ENCODE data around the gene FAM184A.
"Not testable (repeated sequence)": the region's sequence is repeated elsewhere in the genome, so short reads cannot be mapped to it uniquely, and the experiment has no call there.

The FAM184A gene, protein sequence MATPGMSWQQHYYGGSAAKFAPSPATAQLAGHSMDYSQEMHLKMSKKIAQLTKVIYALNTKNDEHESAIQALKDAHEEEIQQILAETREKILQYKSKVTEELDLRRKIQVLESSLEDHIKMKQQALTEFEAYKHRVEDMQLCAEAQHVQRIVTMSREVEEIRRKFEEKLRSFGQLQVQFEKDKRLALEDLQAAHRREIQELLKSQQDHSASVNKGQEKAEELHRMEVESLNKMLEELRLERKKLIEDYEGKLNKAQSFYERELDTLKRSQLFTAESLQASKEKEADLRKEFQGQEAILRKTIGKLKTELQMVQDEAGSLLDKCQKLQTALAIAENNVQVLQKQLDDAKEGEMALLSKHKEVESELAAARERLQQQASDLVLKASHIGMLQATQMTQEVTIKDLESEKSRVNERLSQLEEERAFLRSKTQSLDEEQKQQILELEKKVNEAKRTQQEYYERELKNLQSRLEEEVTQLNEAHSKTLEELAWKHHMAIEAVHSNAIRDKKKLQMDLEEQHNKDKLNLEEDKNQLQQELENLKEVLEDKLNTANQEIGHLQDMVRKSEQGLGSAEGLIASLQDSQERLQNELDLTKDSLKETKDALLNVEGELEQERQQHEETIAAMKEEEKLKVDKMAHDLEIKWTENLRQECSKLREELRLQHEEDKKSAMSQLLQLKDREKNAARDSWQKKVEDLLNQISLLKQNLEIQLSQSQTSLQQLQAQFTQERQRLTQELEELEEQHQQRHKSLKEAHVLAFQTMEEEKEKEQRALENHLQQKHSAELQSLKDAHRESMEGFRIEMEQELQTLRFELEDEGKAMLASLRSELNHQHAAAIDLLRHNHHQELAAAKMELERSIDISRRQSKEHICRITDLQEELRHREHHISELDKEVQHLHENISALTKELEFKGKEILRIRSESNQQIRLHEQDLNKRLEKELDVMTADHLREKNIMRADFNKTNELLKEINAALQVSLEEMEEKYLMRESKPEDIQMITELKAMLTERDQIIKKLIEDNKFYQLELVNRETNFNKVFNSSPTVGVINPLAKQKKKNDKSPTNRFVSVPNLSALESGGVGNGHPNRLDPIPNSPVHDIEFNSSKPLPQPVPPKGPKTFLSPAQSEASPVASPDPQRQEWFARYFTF

DNA sequence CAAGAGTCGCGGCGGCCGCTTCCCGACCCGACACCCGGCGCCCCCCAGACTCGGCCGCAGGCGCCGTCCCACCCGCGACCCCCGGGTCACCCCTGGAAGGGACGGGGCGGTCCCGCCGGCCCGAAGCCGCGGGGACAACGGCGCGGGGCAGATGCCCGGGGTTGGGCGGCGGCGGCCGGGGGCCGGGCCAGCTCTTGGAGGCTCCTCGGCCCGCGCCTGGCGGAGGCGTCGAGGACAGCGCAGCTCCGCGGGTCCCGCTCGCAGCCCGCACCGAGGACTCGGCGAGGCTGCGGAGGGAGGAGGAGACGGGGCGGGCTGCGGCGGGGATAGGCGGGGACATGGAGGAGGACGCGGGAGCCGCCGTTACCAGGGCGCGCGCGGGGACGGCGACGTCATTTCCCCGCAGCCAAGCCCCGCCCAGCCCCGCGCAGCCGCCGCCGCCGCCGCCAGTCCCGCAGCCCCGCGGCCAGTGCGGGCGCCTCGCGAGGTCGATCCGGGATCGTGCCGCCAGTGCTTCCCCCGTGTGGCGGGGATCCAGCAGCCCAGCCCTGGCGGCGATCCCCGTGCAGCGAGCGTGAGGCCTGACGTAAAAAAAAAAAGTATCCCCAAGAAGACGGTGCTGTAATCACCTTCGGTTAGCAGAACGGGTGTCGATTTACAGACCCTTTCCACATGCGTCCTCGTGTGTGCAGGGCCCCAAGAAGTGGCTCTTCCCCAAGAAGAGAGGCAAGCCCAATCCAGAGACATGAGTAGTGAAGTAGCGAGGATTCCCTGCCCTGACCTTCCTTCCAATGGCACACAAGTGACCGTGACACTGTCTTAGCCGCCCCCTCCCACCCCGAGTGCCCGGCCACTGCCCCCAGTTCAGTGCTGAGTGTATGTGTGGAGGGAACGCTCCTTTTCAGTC, at the start of gene FAM184A:
FAM184A (minus strand) TSS at position 289 of the 907 bp plus-strand sequence. CDS start 365 bp downstream, outside the sequence.
- FAIRE-seq, result no peak

DNA sequence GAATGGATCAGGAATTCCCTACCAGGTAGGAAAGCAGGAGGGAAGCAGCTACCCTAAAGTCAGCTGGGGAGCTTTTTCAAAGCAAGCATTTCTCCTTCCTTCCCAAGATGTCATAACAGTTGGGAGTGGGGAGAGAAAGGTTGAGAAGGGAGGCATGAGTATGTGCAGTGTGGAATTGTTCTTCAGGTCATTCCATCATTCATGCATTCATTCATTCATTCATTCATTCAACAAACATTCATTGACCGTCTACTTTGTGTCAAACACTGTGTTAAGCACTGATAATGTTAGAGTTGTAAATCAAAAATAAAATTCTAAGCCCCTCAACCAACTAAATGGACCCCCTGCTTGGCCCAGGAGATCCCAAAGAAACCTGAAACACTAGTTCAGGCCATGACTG, 49.2 kb upstream of the FAM184A start:
- no peak for FAIRE-seq

DNA sequence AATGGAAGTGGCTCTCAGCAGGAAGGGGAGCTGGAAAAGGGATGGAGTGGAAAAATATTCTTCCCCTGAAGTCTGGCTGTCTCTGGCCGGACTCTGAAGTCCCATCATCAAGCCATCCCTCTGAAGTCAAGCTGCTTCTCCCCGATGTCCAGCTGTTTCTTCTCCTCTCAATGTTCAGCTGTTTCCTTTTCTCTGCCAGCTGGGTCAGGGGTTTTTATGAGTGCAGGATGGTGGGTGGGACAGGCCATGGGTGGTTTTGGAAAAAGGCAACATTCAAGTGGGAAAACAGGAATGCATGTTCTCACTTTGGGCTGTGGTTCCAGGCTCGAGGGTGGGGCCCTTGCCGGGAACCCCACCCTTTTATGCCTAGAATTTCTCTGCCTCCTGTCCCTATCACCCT, 48.4 kb upstream of the FAM184A start:
- FAIRE-seq, result no peak

DNA sequence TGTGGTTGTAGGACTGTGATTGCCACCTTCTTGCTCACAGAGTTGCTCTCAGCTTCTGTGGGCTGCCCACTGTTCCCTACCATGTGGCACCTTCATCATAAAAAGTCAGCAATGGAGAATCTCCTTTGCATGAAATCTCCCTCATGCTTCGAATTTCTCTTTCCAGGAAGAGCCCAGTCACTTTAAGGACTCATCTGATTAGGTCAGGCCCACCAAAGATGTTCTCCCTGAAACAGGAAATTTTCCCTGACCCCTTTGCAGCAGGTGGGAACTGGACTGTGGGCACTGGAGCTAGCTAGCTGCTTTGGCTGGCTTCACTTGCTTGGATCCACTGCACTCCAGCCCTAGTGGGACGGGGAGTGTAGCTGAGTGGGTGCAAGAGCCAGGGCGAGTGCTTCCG, 47.7 kb upstream of the FAM184A start:
- FAIRE-seq, result no peak

DNA sequence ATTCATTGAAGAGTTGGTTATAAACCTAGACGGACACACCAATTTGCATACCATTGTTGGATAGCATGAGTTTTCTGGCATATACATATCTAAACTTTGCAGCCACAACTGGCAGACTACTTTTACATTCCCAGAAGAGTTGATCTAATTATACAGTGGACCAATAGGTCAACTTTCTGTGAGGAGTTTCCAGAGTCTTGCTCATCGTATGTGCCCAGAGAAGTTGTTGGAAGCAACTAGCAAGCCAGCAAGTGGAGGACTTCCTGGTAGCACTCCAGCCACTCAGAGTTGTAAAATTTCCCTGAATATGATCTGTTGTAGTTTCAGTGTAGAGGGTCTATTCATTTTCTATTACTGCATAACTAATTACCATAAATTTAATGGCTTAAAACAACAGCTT, 47.1 kb upstream of the FAM184A start:
- FAIRE-seq, result no peak

DNA sequence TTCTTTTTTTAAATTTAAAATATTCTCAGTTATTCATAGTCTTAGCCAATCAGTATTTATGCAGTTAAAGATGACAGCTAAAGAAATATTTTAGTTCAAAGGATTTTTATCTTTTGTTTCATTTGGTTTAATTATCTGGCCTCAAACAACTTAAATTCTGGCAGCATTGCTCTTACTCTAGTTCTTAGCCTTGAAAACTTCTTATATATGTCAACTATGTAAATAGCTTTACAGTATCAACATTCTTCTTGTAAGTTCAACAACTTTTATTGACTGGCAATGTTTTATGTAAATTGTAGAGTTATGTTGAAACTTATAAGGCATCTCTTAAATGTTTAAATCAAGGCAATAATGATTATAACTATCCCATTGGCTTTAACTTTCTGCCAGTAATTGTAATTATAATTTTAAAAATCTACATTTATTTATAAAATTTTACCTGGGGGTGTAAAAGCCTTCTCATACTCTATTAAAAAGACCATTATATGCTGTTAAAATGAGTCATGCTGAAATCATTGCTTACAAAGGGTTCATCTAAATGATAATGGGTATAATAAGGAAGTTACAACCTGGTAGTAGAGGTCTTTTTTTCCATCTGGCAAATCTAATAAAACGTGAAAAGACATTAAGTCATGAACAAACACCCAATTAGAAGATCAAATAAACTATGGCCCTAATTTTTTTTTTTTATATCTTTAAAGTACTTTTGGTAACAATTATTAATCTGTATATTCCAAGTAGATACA, 45.8 kb upstream of the FAM184A start:
- FAIRE-seq, result peak; percentile 38

DNA sequence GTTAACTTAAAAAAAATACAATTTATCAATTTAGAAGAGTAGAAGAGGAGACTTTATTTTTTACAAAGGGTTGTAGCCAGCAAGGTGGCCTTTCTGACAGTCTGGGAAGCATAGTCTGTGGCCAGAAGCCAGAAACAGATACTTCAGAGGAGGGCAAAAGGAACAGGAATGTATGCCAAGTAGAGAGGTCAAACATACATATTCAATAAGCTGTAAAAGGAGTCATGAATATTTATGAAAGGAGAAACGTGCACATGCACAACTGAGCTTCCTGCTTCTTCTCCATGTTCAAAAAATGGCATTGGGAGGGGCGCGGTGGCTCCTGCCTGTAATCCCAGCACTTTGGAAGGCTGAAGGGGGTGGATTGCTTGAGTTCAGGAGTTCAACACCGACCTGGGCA, 43.9 kb upstream of the FAM184A start:
- FAIRE-seq, result no peak

DNA sequence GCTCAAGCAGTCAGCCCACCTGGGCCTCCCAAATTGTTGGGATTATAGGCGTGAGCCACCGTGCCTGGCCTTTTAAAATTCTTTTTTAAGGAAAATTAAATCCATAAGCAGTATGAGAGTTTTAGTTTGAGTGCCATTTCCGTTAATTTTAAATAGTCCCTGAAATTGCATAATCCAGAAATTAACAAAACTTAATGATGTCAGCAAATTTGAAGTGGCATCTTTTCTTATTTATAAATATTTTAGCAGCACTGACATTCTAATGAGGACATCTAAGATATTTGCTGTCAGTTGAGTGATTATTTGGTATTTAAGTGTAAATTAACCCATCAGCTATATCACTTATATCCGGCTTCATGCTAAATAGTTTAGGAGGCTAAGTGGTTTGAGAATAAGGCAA, 42.9 kb upstream of the FAM184A start:
- no peak for FAIRE-seq

DNA sequence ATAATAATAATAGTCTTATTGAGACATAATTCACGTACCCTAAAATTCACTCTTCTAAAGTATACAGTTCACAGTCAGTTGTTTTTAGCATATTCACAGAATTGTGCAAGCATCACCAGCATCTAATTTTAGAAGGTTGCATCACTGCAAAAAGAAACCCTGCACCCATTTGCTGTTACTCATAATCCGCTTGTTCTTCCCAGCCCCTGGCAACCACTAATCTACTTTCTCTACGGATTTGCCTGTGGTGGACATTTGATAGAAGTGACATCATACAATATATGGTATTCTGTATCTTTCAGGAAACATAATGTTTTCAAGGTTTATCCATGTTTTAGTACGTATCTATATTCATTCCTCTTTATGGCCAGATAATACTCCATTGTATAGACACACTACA, 41.5 kb upstream of the FAM184A start:
- FAIRE-seq, result no peak

DNA sequence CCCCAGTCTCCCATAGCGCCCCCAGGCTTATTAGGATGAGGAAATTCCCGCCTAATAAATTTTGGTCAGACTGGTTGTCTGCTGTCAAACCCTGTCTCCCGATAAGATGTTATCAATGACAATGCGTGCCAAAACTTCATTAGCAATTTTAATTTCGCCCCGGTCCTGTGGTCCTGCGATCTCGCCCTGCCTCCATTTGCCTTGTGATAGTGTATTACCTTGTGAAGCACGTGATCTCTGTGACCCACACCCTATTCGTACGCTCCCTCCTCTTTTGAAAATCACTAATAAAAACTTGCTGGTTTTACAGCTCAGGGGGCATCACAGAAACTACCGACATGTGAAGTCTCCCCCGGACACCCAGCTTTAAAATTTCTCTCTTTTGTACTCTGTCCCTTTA, 40.6 kb upstream of the FAM184A start:
- not testable (repeated sequence) for FAIRE-seq

DNA sequence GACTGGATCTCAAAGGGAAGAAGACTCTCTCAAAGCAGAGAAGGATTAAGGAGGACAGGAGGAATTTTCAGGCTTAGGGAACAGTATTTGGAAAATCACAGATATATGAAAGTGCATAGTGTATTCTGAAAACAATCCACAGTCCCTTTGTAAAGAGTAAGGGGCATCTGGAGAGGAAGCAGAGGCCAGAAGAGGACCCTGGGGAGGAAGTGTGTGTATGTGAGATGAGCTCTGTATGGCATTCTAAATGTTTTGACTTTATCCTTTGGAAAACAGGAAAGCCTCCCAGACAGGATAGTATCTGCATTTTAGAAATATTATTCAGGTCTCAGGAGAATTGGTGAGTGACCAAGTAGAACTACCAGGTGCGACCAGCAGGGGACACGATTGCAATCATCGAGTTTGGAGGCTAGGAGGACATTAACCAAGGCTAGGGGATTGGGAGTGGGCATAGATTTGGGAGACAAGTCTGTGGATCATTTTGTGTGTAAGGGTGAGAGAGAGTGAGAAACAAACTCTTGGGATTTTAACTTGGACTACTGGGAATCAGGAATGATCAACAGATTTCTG, 38.3 kb upstream of the FAM184A start:
- no peak for FAIRE-seq

DNA sequence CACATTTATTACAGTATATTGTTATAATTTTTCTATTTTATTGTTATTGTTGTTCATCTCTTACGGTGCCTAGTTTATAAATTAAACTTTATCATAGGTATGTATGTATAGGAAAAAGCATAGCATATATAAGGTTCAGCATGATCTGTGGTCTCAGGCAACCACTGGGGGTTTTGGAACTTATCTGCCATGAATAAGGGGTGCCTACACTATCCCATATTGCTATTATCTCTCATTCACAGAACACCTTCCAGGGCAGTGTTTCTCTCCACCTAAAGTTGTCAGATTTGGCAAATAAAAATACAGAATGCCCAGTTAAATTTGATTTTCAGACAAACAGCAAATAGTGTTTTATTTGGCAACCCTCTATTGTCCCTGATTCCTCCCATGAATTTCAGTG, 35.5 kb upstream of the FAM184A start:
- no peak for FAIRE-seq

DNA sequence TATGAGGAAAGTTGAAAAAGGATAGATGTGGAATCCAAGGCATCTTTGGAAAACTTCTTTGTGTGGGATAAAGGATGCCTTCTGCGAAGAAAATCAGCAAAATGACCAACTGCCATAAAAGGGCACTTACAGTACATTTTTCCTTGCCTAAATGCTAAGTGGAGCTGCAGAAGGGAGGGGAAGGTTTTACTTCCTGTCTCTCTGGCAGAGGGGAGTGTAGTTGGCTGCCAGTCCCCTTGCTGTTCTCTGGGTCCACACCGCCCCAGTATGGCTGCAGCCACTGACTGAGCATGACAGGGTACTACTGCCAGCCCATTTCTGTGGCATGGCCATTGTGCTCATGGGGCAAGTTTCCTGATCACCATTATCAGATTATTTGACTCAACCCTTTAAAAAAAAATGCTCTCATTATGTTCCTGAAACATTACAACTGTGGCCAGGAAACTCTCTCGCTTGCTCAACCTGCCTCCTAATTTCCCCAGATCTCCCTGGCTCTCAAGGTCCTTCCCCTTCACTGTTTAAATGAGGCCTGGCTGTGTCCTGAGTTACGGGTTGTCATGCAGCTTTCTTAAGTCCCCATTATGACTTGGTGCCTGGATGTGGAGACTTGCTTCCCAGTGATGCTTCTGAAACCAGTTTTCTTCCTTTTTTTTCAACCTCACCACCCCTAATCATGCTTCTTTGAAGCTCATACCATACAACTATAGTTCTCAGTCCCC, 34.5 kb upstream of the FAM184A start:
- no peak for FAIRE-seq

DNA sequence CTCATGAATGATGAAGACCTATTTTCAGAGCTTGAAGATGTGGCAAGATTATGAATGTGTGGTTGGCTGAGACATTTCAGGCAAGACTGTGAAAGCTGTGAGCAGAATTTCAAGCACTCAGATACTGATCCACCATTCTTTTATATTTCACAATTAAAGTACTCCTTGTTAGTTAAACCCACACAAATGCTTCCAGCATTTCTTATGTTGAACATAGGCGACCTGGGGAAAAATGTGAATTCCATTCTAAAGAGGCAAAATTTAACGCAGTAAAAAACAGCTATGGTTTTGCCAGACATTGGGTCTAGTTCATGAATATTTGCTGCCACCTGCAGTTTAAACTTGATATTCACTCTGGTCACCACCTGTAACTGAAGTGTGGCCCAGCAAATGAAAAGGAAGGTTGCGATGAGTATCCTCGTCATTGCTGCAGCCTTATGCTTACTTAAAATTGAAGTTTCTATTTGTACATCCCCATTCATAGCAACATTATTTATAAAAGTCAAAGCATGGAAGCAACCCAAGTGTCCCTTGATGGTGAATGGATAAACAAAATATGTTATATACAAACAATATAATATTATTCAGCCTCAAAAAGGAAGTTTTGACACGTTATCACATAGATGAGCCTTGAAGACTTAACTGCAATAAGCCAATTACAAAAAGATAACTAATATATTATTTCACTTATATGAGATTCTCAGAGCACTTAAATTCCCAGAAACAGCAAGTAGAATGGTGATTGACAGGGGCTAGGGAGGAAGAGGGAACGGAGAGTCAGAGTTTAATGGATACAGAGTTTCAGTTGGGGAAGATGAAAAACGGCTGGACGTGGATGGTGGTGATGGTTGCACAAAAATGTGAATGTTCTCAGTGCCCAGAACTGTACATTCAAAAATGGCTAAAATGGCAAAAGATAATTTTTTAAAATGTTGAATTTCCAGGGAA, 32.4 kb upstream of the FAM184A start:
- FAIRE-seq, result peak; percentile 24

DNA sequence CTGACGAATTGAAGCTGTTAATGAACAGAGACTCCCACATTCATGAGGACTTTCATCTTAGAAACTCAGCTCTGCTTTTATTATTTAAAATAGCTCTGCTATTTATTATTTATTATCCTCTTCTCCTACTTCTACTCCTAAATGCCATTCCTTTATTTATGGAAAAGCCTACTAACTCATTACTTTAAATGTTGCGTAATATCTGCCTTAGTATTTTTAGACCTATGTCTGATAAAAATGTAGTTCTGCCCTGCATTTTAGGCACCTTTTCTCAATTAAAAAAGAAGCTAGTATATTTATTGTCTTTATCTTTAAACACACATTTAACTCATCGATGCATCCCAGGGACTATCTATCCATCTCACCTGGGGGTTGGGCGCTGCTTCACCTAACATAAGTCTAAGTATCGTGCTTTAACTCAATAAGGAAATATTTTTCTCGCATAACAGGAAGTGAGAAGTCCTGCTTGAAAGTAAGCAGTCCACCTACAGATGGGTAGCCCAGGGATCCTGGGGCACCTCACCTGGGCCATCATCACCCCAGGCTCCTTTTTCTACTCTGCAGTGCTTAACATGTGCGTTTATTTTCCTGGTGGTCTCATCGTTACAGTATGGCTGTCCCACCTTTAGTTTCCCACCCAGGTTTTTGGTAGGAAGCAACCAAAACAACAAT, 31.3 kb upstream of the FAM184A start:
- no peak for FAIRE-seq

DNA sequence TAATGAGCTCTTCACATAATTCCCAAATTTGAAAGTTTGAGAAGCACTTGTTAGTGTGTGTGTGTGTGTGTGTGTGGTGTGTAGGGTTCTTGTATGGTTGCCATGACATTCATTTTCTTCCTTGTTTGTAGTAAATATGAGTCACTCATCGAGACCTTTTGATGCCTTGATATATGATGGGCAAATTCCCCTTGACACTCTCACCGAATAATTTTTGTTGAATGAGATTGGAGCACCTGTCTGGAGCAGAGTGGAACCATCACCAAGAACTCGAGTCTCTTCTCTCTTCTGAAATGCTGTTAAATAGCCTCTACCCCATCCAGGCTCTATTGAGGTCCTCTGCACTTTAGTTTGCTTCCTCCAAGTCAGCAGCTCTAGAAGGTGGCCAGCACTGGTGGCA, 29.6 kb upstream of the FAM184A start:
- FAIRE-seq, result no peak

DNA sequence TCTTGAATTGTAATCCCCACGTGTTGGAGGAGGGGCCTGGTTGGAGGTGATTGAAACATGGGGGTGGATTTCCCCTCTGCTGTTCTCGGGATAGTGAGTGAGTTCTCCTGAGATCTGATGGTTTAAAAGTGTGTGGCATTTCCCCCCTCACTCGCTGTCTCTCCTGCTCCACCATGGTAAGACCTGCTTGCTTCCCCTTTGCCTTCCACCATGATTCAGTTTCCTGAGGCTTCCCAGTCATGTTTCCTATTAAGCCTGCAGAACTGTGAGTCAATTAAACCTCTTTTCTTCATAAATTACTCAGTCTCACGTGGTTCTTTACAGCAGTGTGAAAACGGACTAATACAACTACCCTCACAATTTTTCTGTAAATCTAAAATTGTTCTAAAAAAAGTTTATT, 26.8 kb upstream of the FAM184A start:
- FAIRE-seq, result no peak

DNA sequence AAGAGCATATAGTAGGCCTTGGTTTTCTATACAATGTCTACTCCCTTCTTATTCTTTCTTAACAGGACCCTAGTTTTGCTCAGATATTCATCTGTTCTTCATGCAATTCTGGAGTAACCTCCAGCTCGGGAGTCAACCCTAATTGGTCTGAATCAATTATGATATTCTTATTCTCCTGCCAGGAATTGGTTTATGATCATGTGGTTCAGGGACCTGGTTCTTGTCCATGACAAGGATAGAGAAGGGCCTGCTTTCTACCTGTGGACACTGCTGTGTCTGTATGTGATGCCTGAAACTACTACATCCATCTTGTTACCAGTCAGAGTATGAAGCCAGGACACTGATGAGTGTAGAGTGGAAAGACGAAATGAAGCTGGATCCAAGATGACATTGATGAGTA, 24.4 kb upstream of the FAM184A start:
- FAIRE-seq, result no peak

DNA sequence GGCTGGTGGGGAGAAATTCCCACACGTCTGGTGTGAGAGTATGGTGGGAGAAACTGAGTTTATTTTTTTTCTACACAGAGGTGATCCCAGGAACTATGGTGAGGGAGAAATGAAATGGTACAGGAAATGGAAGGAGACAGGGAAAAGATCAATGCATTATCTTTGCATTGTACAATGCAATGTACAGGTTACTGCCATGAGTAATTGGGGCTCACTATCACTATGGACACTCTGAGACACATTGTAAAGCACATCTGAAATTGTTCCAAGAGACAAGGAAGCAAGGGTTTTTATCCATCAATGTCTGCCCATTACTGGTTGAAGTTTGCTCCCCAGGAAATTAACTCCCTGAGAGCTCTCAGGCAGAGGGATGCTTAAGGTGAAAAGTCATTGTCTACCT, 21.7 kb upstream of the FAM184A start:
- FAIRE-seq, result no peak
